Karpas-422 (cell line): ENCODE measurements around the gene CNTN2. TPM values are rescaled to one million over a fixed set of nuclear protein-coding genes. Genes with fewer than 3 reads are reported as not detected.

ENCODE experiments used
- DNase-seq: peaks from one replicate; pipeline ENCODE4 v3.0.0-alpha.2; 2015
- H2AFZ ChIP-seq: fragments of 200-600 bp; sonication (generic); 2 replicates; pipeline ENCODE4 v1.6.1; 2014; ENCODE audit warnings: antibody characterized with exemption, low read length, mixed read lengths
- H3K27ac ChIP-seq: fragments of 200-600 bp; sonication (generic); 2 replicates; pipeline ENCODE4 v1.5.1; 2014; ENCODE audit warnings: mild to moderate bottlenecking, low read length, moderate library complexity
- H3K27me3 ChIP-seq: fragments of 200-600 bp; sonication (generic); 2 replicates; pipeline ENCODE4 v1.6.1; 2014; ENCODE audit warnings: low read length, mixed read lengths
- H3K36me3 ChIP-seq: fragments of 200-600 bp; sonication (generic); 2 replicates; pipeline ENCODE4 v1.6.1; 2014; ENCODE audit warnings: low read length, mixed read lengths; ENCODE audit not compliant: insufficient read depth
- H3K4me1 ChIP-seq: fragments of 200-600 bp; sonication (generic); 2 replicates; pipeline ENCODE4 v1.6.1; 2014; ENCODE audit warnings: mild to moderate bottlenecking, low read length, mixed read lengths
- H3K4me2 ChIP-seq: fragments of 200-600 bp; sonication (generic); 2 replicates; pipeline ENCODE4 v1.6.1; 2014; ENCODE audit warnings: low read length, low read depth, mild to moderate bottlenecking; ENCODE audit not compliant: poor library complexity, severe bottlenecking
- H3K4me3 ChIP-seq: fragments of 200-600 bp; sonication (generic); 2 replicates; pipeline ENCODE4 v1.5.1; 2014; ENCODE audit warnings: mild to moderate bottlenecking, antibody characterized with exemption, low read length, mixed read lengths
- H3K79me2 ChIP-seq: fragments of 200-600 bp; sonication (generic); 2 replicates; pipeline ENCODE4 v1.6.1; 2014; ENCODE audit warnings: mild to moderate bottlenecking, low read length, mixed read lengths
- H3K9ac ChIP-seq: fragments of 200-600 bp; sonication (generic); 2 replicates; pipeline ENCODE4 v1.6.0; 2014; ENCODE audit warnings: low read length
- H3K9me2 ChIP-seq: fragments of 200-600 bp; sonication (generic), shearing (Covaris generic); replicated peaks from 2 replicates; pipeline ENCODE4 v1.6.0; 2014; ENCODE audit warnings: mild to moderate bottlenecking, low read length, moderate library complexity; ENCODE audit not compliant: insufficient read depth
- H3K9me3 ChIP-seq: fragments of 300-700, 200-600 bp; sonication (generic); 2 replicates; pipeline ENCODE4 v1.6.1; 2014; ENCODE audit warnings: low read length, mixed read lengths
- H4K20me1 ChIP-seq: fragments of 200-600 bp; sonication (generic); 2 replicates; pipeline ENCODE4 v1.6.1; 2014; ENCODE audit warnings: mild to moderate bottlenecking, antibody characterized with exemption, low read length, low read depth; ENCODE audit not compliant: insufficient read depth
- total RNA-seq: library from RNA; depleted of rRNA; stranded (reverse); fragments of >200 nt; shearing (Covaris generic); gene quantifications from 2 replicates; pipeline ENCODE4 v1.2.3, GENCODE V29; 2014; ENCODE audit warnings: low replicate concordance; rRNA removed

CNTN2 gene
- total RNA-seq, 1 experiment from 2014 or later = not detected

DNA sequence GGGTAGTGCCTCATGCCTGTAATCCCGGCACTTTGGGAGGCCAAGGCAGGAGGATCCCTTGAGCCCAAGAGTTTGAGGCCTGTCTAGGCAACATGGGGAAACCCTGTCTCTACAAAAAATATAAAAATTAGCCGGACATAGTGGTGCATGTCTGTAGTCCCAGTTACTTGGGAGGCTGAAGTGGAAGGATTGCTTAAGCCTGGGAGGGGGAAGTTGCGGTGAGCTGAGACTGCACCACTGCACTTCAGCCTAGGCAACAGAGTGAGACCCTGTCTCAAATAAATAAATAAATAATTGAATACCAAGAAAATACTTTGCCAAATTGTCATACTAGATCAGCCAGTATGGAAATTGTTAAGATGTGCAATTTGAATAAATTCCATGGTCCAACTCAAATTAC is 84.6 kb downstream of the CNTN2 start:
- H3K79me2 ChIP-seq = no peaks in the 10 kb centered on the region
- H3K36me3 ChIP-seq = no peaks in the 10 kb centered on the region
- no peak overlapping the region for H3K4me2 ChIP-seq
- H4K20me1 ChIP-seq = no peaks in the 10 kb centered on the region
- no peaks in the 10 kb centered on the region for H3K27me3 ChIP-seq
- H3K9me3 ChIP-seq = no peaks in the 10 kb centered on the region
- no peak overlapping the region for H3K9ac ChIP-seq
- no peak overlapping the region for H3K27ac ChIP-seq
- no peak overlapping the region for H3K4me3 ChIP-seq
- H3K4me1 ChIP-seq = peaks cover 15% of the 10 kb centered on the region
- H2AFZ ChIP-seq = no peak overlapping the region
- no peaks in the 10 kb centered on the region for H3K9me2 ChIP-seq
- DNase-seq = no peak

Other genes with a start within 250 kb of the CNTN2 start
- gene NFASC, start 172.3 kb upstream of the CNTN2 start, total RNA-seq = 0.75 and 2.2 TPM in 2 replicates
- gene TMEM81, start 41.2 kb downstream of the CNTN2 start, total RNA-seq = 1.7 and 2.2 TPM in 2 replicates
- gene RBBP5, start 78.8 kb downstream of the CNTN2 start, total RNA-seq = 15.2 and 15.8 TPM in 2 replicates
- gene DSTYK, start 168.5 kb downstream of the CNTN2 start, total RNA-seq = 1.5 and 1.6 TPM in 2 replicates
- 0.89 and 1.3 TPM in 2 replicates for gene TMCC2, start 184.7 kb downstream of the CNTN2 start, total RNA-seq